ENCODE results near the gene THOP1. TPM values are rescaled to one million over a fixed set of nuclear protein-coding genes. Genes with fewer than 3 reads are reported as not detected.
"Not testable (repeated sequence)": the region's sequence is repeated elsewhere in the genome, so short reads cannot be mapped to it uniquely, and the experiment has no call there.

THOP1 gene
- total RNA-seq, 2 experiments from 2014 or later: 80.0 to 85.4 TPM

GRCh38 chr19:2780284-2780683, 5.0 kb upstream of the THOP1 start:
- POLR2A ChIA-PET: no interaction called here
- Mint-ChIP-seq H3K27me3 (no peaks in the 10 kb centered on the region), H3K9me3 (no peaks in the 10 kb centered on the region), H3K4me1 (peaks cover 57% of the 10 kb centered on the region), H3K36me3 (ENCODE audit: low read depth) (peaks cover 15% of the 10 kb centered on the region), H3K4me3 (no peak overlapping the region), H3K27ac (no peak overlapping the region)
- CTCF ChIA-PET: interaction anchor here (0.6 kb wide), 1 partner anchor 1172 kb away, joined by 5 read pairs; no protein-coding TSS in a partner anchor
- DNase-seq: no peak

- no peak for DNase-seq
- H3K27me3 Mint-ChIP-seq: no peaks in the 10 kb centered on the region
- POLR2A ChIA-PET: interaction anchor here (0.9 to 2.0 kb wide), 6 partner anchors 14 to 326 kb away, joined by 3 to 5 read pairs (median 4); partner anchors contain the start of genes LMNB2, SLC39A3 and ZNF554
Measured at GRCh38 chr19:2782329-2782935, 2.9 kb upstream of the THOP1 start.

GRCh38 chr19:2782936-2783780, 2.1 kb upstream of the THOP1 start, which contains the start of gene SGTA:
SGTA (minus strand) TSS chr19:2783273; CDS start chr19:2769068, 14,205 bp downstream.
- H3K27ac Mint-ChIP-seq: peak within 1 kb of the TSS; percentile 80
- H3K9me3 Mint-ChIP-seq: no peaks in the 10 kb centered on the region
- CTCF ChIA-PET: interaction anchor here (0.6 to 1.4 kb wide), 5 partner anchors 34 to 627 kb away, joined by 3 to 7 read pairs (median 3); no protein-coding TSS in a partner anchor
- H3K4me3 Mint-ChIP-seq: peak within 1 kb of the TSS; percentile 87
- POLR2A ChIA-PET: interaction anchor here (0.9 to 2.0 kb wide), 6 partner anchors 14 to 326 kb away, joined by 3 to 5 read pairs (median 4); partner anchors contain the start of genes LMNB2, SLC39A3 and ZNF554
- peaks cover 28% of the 10 kb centered on the region for H3K36me3 Mint-ChIP-seq (ENCODE audit: low read depth)
- peak; percentile 98 for DNase-seq
- H3K27me3 Mint-ChIP-seq: no peaks in the 10 kb centered on the region
- peaks cover 63% of the 10 kb centered on the region for H3K4me1 Mint-ChIP-seq

More at GRCh38 chr19:2782329-2782935, 2.9 kb upstream of the THOP1 start:
- Mint-ChIP-seq H3K9me3 (no peaks in the 10 kb centered on the region), H3K27ac (peak overlapping the region; percentile 76), H3K4me1 (peaks cover 57% of the 10 kb centered on the region), H3K4me3 (peak overlapping the region; percentile 87), H3K36me3 (ENCODE audit: low read depth) (peaks cover 21% of the 10 kb centered on the region)
- CTCF ChIA-PET: interaction anchor here (0.9 to 1.4 kb wide), 6 partner anchors 33 to 626 kb away, joined by 3 to 7 read pairs (median 3); partner anchors contain the start of gene ZNF555

GRCh38 chr19:2783781-2784145, 1.5 kb upstream of the THOP1 start:
- ChIA-PET CTCF (interaction anchor here (1.0 to 1.4 kb wide), 4 partner anchors 35 to 628 kb away, joined by 3 to 7 read pairs (median 3); no protein-coding TSS in a partner anchor), POLR2A (interaction anchor here (1.3 to 2.0 kb wide), 5 partner anchors 15 to 327 kb away, joined by 3 to 5 read pairs (median 4); partner anchors contain the start of genes LMNB2, SLC39A3 and ZNF554)
- H3K27ac Mint-ChIP-seq: peak overlapping the region; percentile 80
- no peaks in the 10 kb centered on the region for H3K27me3 Mint-ChIP-seq
- DNase-seq: no peak
- peak overlapping the region; percentile 87 for H3K4me3 Mint-ChIP-seq
- peaks cover 65% of the 10 kb centered on the region for H3K4me1 Mint-ChIP-seq
- no peaks in the 10 kb centered on the region for H3K9me3 Mint-ChIP-seq
- peaks cover 28% of the 10 kb centered on the region for H3K36me3 Mint-ChIP-seq (ENCODE audit: low read depth)

GRCh38 chr19:2787115-2787514, 1.8 kb downstream of the THOP1 start:
- H3K4me1 Mint-ChIP-seq: peaks cover 45% of the 10 kb centered on the region
- peak overlapping the region; percentile 88 for H3K4me3 Mint-ChIP-seq
- H3K27me3 Mint-ChIP-seq: no peaks in the 10 kb centered on the region
- no peak overlapping the region for H3K27ac Mint-ChIP-seq
- CTCF ChIA-PET: no interaction called here
- DNase-seq: no peak
- peaks cover 26% of the 10 kb centered on the region for H3K36me3 Mint-ChIP-seq (ENCODE audit: low read depth)
- POLR2A ChIA-PET: no interaction called here
- H3K9me3 Mint-ChIP-seq: no peaks in the 10 kb centered on the region

GRCh38 chr19:2788237-2788636, 2.9 kb downstream of the THOP1 start:
- Mint-ChIP-seq H3K4me3 (no peak overlapping the region), H3K27me3 (no peaks in the 10 kb centered on the region), H3K4me1 (peaks cover 40% of the 10 kb centered on the region), H3K9me3 (no peaks in the 10 kb centered on the region), H3K36me3 (ENCODE audit: low read depth) (peaks cover 29% of the 10 kb centered on the region), H3K27ac (no peak overlapping the region)
- POLR2A ChIA-PET: no interaction called here
- CTCF ChIA-PET: no interaction called here
- no peak for DNase-seq

GRCh38 chr19:2790194-2790556, 4.9 kb downstream of the THOP1 start:
- H3K36me3 Mint-ChIP-seq (ENCODE audit: low read depth): peaks cover 36% of the 10 kb centered on the region
- no peaks in the 10 kb centered on the region for H3K27me3 Mint-ChIP-seq
- peaks cover 24% of the 10 kb centered on the region for H3K4me1 Mint-ChIP-seq
- ChIA-PET CTCF (no interaction called here), POLR2A (no interaction called here)
- no peak for DNase-seq
- no peaks in the 10 kb centered on the region for H3K9me3 Mint-ChIP-seq
- H3K4me3 Mint-ChIP-seq: no peak overlapping the region
- no peak overlapping the region for H3K27ac Mint-ChIP-seq

GRCh38 chr19:2790557-2791271, 5.4 kb downstream of the THOP1 start:
- Mint-ChIP-seq H3K36me3 (ENCODE audit: low read depth) (peaks cover 41% of the 10 kb centered on the region), H3K27me3 (no peaks in the 10 kb centered on the region), H3K9me3 (no peaks in the 10 kb centered on the region), H3K4me3 (no peak overlapping the region), H3K27ac (no peak overlapping the region), H3K4me1 (peaks cover 23% of the 10 kb centered on the region)
- no peak for DNase-seq
- CTCF ChIA-PET: no interaction called here
- POLR2A ChIA-PET: no interaction called here

- Mint-ChIP-seq H3K27me3 (no peaks in the 10 kb centered on the region), H3K4me3 (no peak overlapping the region), H3K4me1 (peaks cover 18% of the 10 kb centered on the region), H3K36me3 (ENCODE audit: low read depth) (peaks cover 44% of the 10 kb centered on the region), H3K27ac (no peak overlapping the region), H3K9me3 (no peaks in the 10 kb centered on the region)
- ChIA-PET POLR2A (no interaction called here), CTCF (no interaction called here)
- no peak for DNase-seq
Measured at GRCh38 chr19:2791440-2791839, 6.1 kb downstream of the THOP1 start.

- H3K27ac Mint-ChIP-seq: no peak overlapping the region
- no peak for DNase-seq
- no peaks in the 10 kb centered on the region for H3K9me3 Mint-ChIP-seq
- peaks cover 45% of the 10 kb centered on the region for H3K36me3 Mint-ChIP-seq (ENCODE audit: low read depth)
- H3K4me1 Mint-ChIP-seq: peaks cover 16% of the 10 kb centered on the region
- H3K4me3 Mint-ChIP-seq: no peak overlapping the region
- ChIA-PET POLR2A (no interaction called here), CTCF (no interaction called here)
- H3K27me3 Mint-ChIP-seq: no peaks in the 10 kb centered on the region
Measured at GRCh38 chr19:2791876-2792275, 6.6 kb downstream of the THOP1 start.

GRCh38 chr19:2792666-2793065, 7.4 kb downstream of the THOP1 start:
- POLR2A ChIA-PET, CTCF ChIA-PET, H3K27ac Mint-ChIP-seq, DNase-seq, H3K27me3 Mint-ChIP-seq, H3K4me3 Mint-ChIP-seq, H3K4me1 Mint-ChIP-seq, H3K9me3 Mint-ChIP-seq: not testable (repeated sequence)
- H3K36me3 Mint-ChIP-seq (ENCODE audit: low read depth): peaks cover 41% of the 10 kb centered on the region

- no peak overlapping the region for H3K4me3 Mint-ChIP-seq
Measured at GRCh38 chr19:2793126-2793525, 7.8 kb downstream of the THOP1 start.

GRCh38 chr19:2793577-2793976, 8.3 kb downstream of the THOP1 start:
- no peaks in the 10 kb centered on the region for H3K27me3 Mint-ChIP-seq
- ChIA-PET POLR2A (no interaction called here), CTCF (no interaction called here)
- peaks cover 37% of the 10 kb centered on the region for H3K36me3 Mint-ChIP-seq (ENCODE audit: low read depth)
- H3K4me1 Mint-ChIP-seq: peaks cover 3% of the 10 kb centered on the region
- no peak overlapping the region for H3K27ac Mint-ChIP-seq
- H3K9me3 Mint-ChIP-seq: no peaks in the 10 kb centered on the region
- H3K4me3 Mint-ChIP-seq: no peak overlapping the region
- DNase-seq: no peak

More at GRCh38 chr19:2793126-2793525, 7.8 kb downstream of the THOP1 start:
- no peak for DNase-seq
- peaks cover 5% of the 10 kb centered on the region for H3K4me1 Mint-ChIP-seq
- H3K27ac Mint-ChIP-seq: no peak overlapping the region
- peaks cover 37% of the 10 kb centered on the region for H3K36me3 Mint-ChIP-seq (ENCODE audit: low read depth)
- no peaks in the 10 kb centered on the region for H3K27me3 Mint-ChIP-seq
- H3K9me3 Mint-ChIP-seq: no peaks in the 10 kb centered on the region
- ChIA-PET CTCF (no interaction called here), POLR2A (no interaction called here)

Data from activated CD4-positive, alpha-beta memory T cell treated with anti-CD3 and anti-CD28 coated beads, Interleukin-2, amount 10 ng/mL, durations not matched to agents 7 days and 5 days (primary cell).